ENCODE measurements around the gene TCTA. TPM values are rescaled to one million over a fixed set of nuclear protein-coding genes. Genes with fewer than 3 reads are reported as not detected.

Gene TCTA
- total RNA-seq, 2 donors from 2014 or later = 14.0 to 59.0 TPM

GRCh38 chr3:49406571-49407565 is 5.4 kb upstream of the TCTA start:
- TF ChIP-seq CTCF (IDR thresholded peaks at IDR 0.05) (no peak), POLR2A (IDR thresholded peaks at IDR 0.05) (no peak)

GRCh38 chr3:49410066-49410845 is 2.0 kb upstream of the TCTA start:
- H3K27me3 ChIP-seq = no peaks in the 10 kb centered on the region
- ATAC-seq (no peak), DNase-seq (no peak)
- H3K36me3 ChIP-seq (replicated peaks in 1 of 2; ENCODE audit: insufficient read depth in 1 of 2, low read depth in 2 of 2) = no peaks in the 10 kb centered on the region
- peak overlapping the region; percentile 24 to 79 for H3K4me3 ChIP-seq
- H3K4me1 ChIP-seq = peaks cover 67% of the 10 kb centered on the region
- TF ChIP-seq CTCF (IDR thresholded peaks at IDR 0.05) (no peak), POLR2A (IDR thresholded peaks at IDR 0.05) (no peak)
- WGBS, 2 donors = 17 to 30% methylated on average over 4 of the region's 4 CpGs
- no peaks in the 10 kb centered on the region for H3K9me3 ChIP-seq
- peak overlapping the region; percentile 18 to 99 (median 93) for H3K27ac ChIP-seq
- intact Hi-C loops (cut with DNase I) = no loop called here

More at GRCh38 chr3:49406571-49407565, 5.4 kb upstream of the TCTA start:
- Histone ChIP-seq H3K9me3 (no peaks in the 10 kb centered on the region), H3K27me3 (no peaks in the 10 kb centered on the region), H3K4me1 (peaks cover 50% of the 10 kb centered on the region), H3K36me3 (replicated peaks in 1 of 2; ENCODE audit: insufficient read depth in 1 of 2, low read depth in 2 of 2) (no peaks in the 10 kb centered on the region), H3K27ac (peak overlapping the region in 1 of 4 donors; percentile 26), H3K4me3 (no peak overlapping the region)
- DNase-seq (no peak), ATAC-seq (no peak)
- intact Hi-C loops (cut with DNase I) = no loop called here
- WGBS, 2 donors = 52 to 66% methylated on average over 16 to 17 of the region's 17 CpGs

GRCh38 chr3:49410846-49411534 is 1.2 kb upstream of the TCTA start:
- no peaks in the 10 kb centered on the region for H3K27me3 ChIP-seq
- peak overlapping the region; percentile 93 to 99 (median 96) for H3K27ac ChIP-seq
- ATAC-seq (no peak), DNase-seq (no peak)
- H3K4me1 ChIP-seq = peaks cover 66% of the 10 kb centered on the region
- peak overlapping the region; percentile 24 to 79 for H3K4me3 ChIP-seq
- 0 to 1% methylated on average over 33 of the region's 33 CpGs for WGBS, 2 donors
- H3K9me3 ChIP-seq = no peaks in the 10 kb centered on the region
- intact Hi-C loops (cut with DNase I) = no loop called here
- no peaks in the 10 kb centered on the region for H3K36me3 ChIP-seq (replicated peaks in 1 of 2; ENCODE audit: insufficient read depth in 1 of 2, low read depth in 2 of 2)
- TF ChIP-seq POLR2A (IDR thresholded peaks at IDR 0.05) (no peak), CTCF (IDR thresholded peaks at IDR 0.05) (no peak)

GRCh38 chr3:49411535-49411967 is 672 bp upstream of the TCTA start:
- DNase-seq = peak; percentile 60 to 69 (median 65)
- Histone ChIP-seq H3K27me3 (no peaks in the 10 kb centered on the region), H3K4me1 (peaks cover 60% of the 10 kb centered on the region), H3K36me3 (replicated peaks in 1 of 2; ENCODE audit: insufficient read depth in 1 of 2, low read depth in 2 of 2) (no peaks in the 10 kb centered on the region), H3K9me3 (no peaks in the 10 kb centered on the region), H3K4me3 (peak overlapping the region; percentile 24 to 79), H3K27ac (peak overlapping the region; percentile 93 to 99 (median 96))
- intact Hi-C loops (cut with DNase I) = no loop called here
- 0 to 1% methylated on average over 6 to 44 of the region's 59 CpGs for WGBS, 2 donors
- no peak for TF ChIP-seq POLR2A (IDR thresholded peaks at IDR 0.05)
- peak in 2 of 7 experiments; percentile 20 to 35 for TF ChIP-seq CTCF (IDR thresholded peaks at IDR 0.05)
- peak; percentile 24 for ATAC-seq
